ENCODE measurements around the gene PCID2. TPM values are rescaled to one million over a fixed set of nuclear protein-coding genes. Genes with fewer than 3 reads are reported as not detected.

Gene PCID2
- total RNA-seq, 6 donors from 2014 or later, result 30.7 to 62.5 (median 37.1) TPM

DNA sequence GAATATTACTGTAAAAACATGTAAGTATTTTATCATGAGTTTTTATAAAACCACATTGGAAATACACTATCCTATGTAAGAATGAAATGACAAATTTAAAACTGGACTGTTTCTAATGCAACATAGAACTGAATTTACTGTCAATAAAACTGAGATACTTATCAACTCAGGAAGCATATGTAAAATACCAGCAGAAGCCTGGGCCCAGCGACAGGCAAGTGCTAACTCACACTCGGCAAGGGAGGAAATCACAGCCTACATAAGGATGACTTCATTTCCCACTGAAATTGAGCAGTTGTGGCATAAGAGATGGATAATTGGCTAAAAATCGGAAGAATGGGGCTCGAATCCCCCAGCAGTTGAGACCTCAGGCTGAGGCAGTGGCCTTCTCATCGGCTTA is 38.0 kb downstream of the PCID2 start:
- no peak overlapping the region for H3K4me3 ChIP-seq
- no peaks in the 10 kb centered on the region for H3K9me3 ChIP-seq
- no peak overlapping the region for H3K27ac ChIP-seq
- H3K36me3 ChIP-seq, result peaks cover 2 to 32% (median 16%) of the 10 kb centered on the region in 4 donors
- TF ChIP-seq, protein P1, sequence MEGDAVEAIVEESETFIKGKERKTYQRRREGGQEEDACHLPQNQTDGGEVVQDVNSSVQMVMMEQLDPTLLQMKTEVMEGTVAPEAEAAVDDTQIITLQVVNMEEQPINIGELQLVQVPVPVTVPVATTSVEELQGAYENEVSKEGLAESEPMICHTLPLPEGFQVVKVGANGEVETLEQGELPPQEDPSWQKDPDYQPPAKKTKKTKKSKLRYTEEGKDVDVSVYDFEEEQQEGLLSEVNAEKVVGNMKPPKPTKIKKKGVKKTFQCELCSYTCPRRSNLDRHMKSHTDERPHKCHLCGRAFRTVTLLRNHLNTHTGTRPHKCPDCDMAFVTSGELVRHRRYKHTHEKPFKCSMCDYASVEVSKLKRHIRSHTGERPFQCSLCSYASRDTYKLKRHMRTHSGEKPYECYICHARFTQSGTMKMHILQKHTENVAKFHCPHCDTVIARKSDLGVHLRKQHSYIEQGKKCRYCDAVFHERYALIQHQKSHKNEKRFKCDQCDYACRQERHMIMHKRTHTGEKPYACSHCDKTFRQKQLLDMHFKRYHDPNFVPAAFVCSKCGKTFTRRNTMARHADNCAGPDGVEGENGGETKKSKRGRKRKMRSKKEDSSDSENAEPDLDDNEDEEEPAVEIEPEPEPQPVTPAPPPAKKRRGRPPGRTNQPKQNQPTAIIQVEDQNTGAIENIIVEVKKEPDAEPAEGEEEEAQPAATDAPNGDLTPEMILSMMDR (IDR thresholded peaks at IDR 0.05), result no peak
- TF ChIP-seq POLR2A (IDR thresholded peaks at IDR 0.05), result no peak
- no peak for TF ChIP-seq POLR2AphosphoS5 (IDR thresholded peaks at IDR 0.05)
- TF ChIP-seq EP300 (IDR thresholded peaks at IDR 0.05), result no peak
- DNase-seq (no peak), ATAC-seq (ENCODE audit: low FRiP score in 2 of 2) (no peak)
- 65 to 67% methylated on average over 5 of the region's 5 CpGs for WGBS, 2 donors
- H3K27me3 ChIP-seq, result no peaks in the 10 kb centered on the region
- no peaks in the 10 kb centered on the region for H3K4me1 ChIP-seq

DNA sequence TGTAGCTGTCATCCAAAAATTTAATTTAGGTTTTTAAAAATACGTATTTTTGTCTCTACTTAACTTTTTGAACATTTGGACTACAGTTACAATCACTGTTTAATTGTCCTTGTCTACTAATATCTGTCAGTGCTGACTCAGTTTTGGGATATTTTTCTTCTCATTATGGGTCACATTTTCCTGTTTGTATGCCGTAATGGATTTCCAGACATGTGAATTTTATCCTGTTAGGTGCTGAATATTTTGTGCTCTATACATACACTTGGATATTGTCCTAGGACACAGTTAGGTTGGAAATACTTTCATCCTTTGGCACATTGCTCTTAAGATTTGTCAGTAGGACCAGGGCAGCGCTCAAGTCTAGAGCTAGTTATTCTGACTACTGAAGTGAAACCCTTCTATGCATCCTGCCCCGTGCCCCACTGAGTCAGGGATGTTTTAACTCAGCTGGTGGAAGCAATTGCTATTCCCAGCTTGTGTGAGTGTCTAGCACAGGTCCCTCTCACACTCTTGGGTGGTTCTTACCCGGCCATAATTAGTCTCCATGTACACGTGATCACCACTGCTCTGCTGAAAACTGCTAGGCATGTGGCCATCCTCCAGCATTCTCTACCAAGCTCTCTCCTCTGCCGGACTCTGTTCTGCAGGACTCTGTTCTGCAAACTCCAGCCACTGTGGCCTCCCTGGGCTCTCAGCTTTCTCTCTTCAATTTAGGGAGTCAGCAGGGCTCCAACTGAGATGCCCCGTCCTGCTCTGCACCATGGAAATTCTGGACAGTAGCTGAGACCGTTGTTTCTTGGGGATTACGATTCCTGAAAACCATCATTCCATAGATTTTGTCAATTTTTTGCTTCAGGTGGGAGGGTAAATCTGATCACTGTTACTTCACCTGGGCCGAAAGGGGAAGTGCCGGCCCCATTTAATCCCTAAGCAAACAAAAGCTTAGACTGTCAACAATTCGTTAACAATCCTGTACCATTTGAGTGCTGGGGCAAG is 38.9 kb downstream of the PCID2 start:
- WGBS, 2 donors, result 81 to 85% methylated on average over 13 of the region's 13 CpGs
- Histone ChIP-seq H3K27ac (no peak overlapping the region), H3K9me3 (no peaks in the 10 kb centered on the region), H3K4me3 (no peak overlapping the region), H3K4me1 (no peaks in the 10 kb centered on the region), H3K36me3 (peaks cover 0 to 22% (median 9%) of the 10 kb centered on the region in 4 donors), H3K27me3 (no peaks in the 10 kb centered on the region)
- no peak for ATAC-seq (ENCODE audit: low FRiP score in 2 of 2)
- no peak for DNase-seq
- TF ChIP-seq EP300 (IDR thresholded peaks at IDR 0.05), result no peak
- TF ChIP-seq, protein P1 (IDR thresholded peaks at IDR 0.05), result no peak
- no peak for TF ChIP-seq POLR2A (IDR thresholded peaks at IDR 0.05)
- TF ChIP-seq POLR2AphosphoS5 (IDR thresholded peaks at IDR 0.05), result no peak

DNA sequence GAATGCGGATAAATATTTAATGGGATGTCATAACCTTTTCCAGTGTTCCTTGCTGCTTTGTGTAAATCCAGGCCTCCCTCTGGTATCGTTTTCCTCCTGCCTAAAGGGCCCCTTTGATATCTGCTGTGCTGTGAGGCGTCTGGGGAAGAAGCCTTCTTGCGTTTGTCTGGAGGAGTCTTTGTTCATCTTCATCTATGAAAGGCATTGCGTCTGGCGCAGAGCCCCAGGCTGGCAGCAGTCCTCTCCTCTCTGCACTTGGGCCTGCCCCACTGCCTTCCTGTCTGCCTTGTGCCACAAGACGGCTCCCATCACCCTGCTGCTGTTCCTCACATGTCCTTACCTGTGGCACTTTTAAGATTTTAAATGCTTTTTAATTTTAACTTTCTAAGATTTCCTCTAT is 40.3 kb downstream of the PCID2 start:
- DNase-seq (no peak), ATAC-seq (ENCODE audit: low FRiP score in 2 of 2) (no peak)
- Histone ChIP-seq H3K4me3 (no peak overlapping the region), H3K9me3 (no peaks in the 10 kb centered on the region), H3K27me3 (peaks cover 0 to under 1% (median under 1%) of the 10 kb centered on the region in 4 donors), H3K36me3 (peaks cover 0 to 19% (median 8%) of the 10 kb centered on the region in 4 donors), H3K27ac (no peak overlapping the region), H3K4me1 (no peaks in the 10 kb centered on the region)
- TF ChIP-seq POLR2A (IDR thresholded peaks at IDR 0.05) (no peak), EP300 (IDR thresholded peaks at IDR 0.05) (no peak), POLR2AphosphoS5 (IDR thresholded peaks at IDR 0.05) (no peak)
- TF ChIP-seq, protein P1 (IDR thresholded peaks at IDR 0.05), result no peak
- whole genome bisulfite sequencing, 2 donors, result 95% methylated on average over 7 of the region's 7 CpGs

DNA sequence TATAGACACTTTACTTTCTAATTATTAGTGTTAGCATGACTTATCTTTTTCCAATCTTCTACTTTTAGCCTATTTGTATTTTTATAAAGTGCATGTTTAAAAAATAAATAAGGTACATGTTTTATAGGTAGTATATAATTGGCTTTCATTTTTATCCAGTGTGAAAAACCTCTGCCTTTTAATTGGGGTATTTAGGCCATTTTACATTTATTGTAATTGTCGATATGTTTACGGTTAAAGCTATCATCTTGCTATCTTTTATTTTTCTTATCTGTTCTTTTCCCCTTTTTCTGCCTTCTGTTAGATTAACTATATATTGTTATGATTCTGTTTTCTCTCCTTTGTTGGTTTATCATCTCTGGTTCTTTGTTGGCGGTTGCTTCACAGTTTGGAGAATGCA is 40.9 kb downstream of the PCID2 start:
- no peak overlapping the region for H3K27ac ChIP-seq
- peaks cover 0 to 13% (median 5%) of the 10 kb centered on the region in 4 donors for H3K36me3 ChIP-seq
- no peak for ATAC-seq (ENCODE audit: low FRiP score in 2 of 2)
- no peak for DNase-seq
- H3K4me3 ChIP-seq, result no peak overlapping the region
- no peaks in the 10 kb centered on the region for H3K4me1 ChIP-seq
- peaks cover 0 to 6% (median 2%) of the 10 kb centered on the region in 4 donors for H3K27me3 ChIP-seq
- H3K9me3 ChIP-seq, result no peaks in the 10 kb centered on the region
- TF ChIP-seq POLR2A (IDR thresholded peaks at IDR 0.05), result no peak
- no peak for TF ChIP-seq POLR2AphosphoS5 (IDR thresholded peaks at IDR 0.05)
- TF ChIP-seq EP300 (IDR thresholded peaks at IDR 0.05), result no peak
- TF ChIP-seq, protein P1 (IDR thresholded peaks at IDR 0.05), result no peak
- WGBS, 2 donors, result 97 to 98% methylated on average over 3 of the region's 3 CpGs
